Measurements from ENCODE around the gene CACNA1H. TPM values are rescaled to one million over a fixed set of nuclear protein-coding genes. Genes with fewer than 3 reads are reported as not detected.

Gene CACNA1H
- total and polyA plus RNA-seq, 3 donors (not counting 1 experiment from before 2014, with no cell fraction given): 0.01 TPM; not detected in 2

Other genes with a start within 250 kb of the CACNA1H start
- 10 to 100 TPM; 11.0 to 25.3 TPM for gene LMF1, start 182.1 kb upstream of the CACNA1H start, total RNA-seq
- gene LMF1, start 182.1 kb upstream of the CACNA1H start, polyA plus RNA-seq: 9.7 TPM
- under 1 TPM in 1 of 2 donors, not detected in 1; under 0.01 TPM for gene SOX8, start 171.3 kb upstream of the CACNA1H start, total RNA-seq
- not detected for gene SOX8, start 171.3 kb upstream of the CACNA1H start, polyA plus RNA-seq
- not detected for gene SSTR5, start 80.4 kb upstream of the CACNA1H start, total RNA-seq
- gene SSTR5, start 80.4 kb upstream of the CACNA1H start, polyA plus RNA-seq: not detected
- not detected for gene C1QTNF8, start 56.9 kb upstream of the CACNA1H start, total RNA-seq
- not detected for gene C1QTNF8, start 56.9 kb upstream of the CACNA1H start, polyA plus RNA-seq
- not detected for gene TPSG1, start 72.2 kb downstream of the CACNA1H start, total RNA-seq
- not detected for gene TPSG1, start 72.2 kb downstream of the CACNA1H start, polyA plus RNA-seq
- gene TPSB2, start 77.1 kb downstream of the CACNA1H start, total RNA-seq: not detected
- gene TPSB2, start 77.1 kb downstream of the CACNA1H start, polyA plus RNA-seq: not detected
- not detected for gene TPSAB1, start 87.6 kb downstream of the CACNA1H start, total RNA-seq
- not detected for gene TPSAB1, start 87.6 kb downstream of the CACNA1H start, polyA plus RNA-seq
- not detected for gene TPSD1, start 103.0 kb downstream of the CACNA1H start, total RNA-seq
- gene TPSD1, start 103.0 kb downstream of the CACNA1H start, polyA plus RNA-seq: not detected
- gene UBE2I, start 156.5 kb downstream of the CACNA1H start, total RNA-seq: 100 to 1,000 TPM in 1 of 2 donors, 10 to 100 TPM in 1; 42.7 to 157 TPM
- 91.3 TPM for gene UBE2I, start 156.5 kb downstream of the CACNA1H start, polyA plus RNA-seq
- 1 to 10 TPM; 1.0 to 1.3 TPM for gene BAIAP3, start 180.5 kb downstream of the CACNA1H start, total RNA-seq
- 0.11 TPM for gene BAIAP3, start 180.5 kb downstream of the CACNA1H start, polyA plus RNA-seq
- gene TSR3, start 198.8 kb downstream of the CACNA1H start, total RNA-seq: 10 to 100 TPM; 43.8 to 62.1 TPM
- 54.6 TPM for gene TSR3, start 198.8 kb downstream of the CACNA1H start, polyA plus RNA-seq
- 10 to 100 TPM; 33.3 to 34.8 TPM for gene GNPTG, start 198.8 kb downstream of the CACNA1H start, total RNA-seq
- 37.2 TPM for gene GNPTG, start 198.8 kb downstream of the CACNA1H start, polyA plus RNA-seq

Measured in mammary epithelial cell (primary cell).